Measurements from ENCODE around the gene CFAP20DC.
"Not testable (repeated sequence)": the region's sequence is repeated elsewhere in the genome, so short reads cannot be mapped to it uniquely, and the experiment has no call there.

CFAP20DC gene

GRCh38 chr3:59049671-59050331, at the start of gene CFAP20DC:
Gene CFAP20DC (minus strand): TSS chr3:59050025. CDS start chr3:59049631, 394 bp downstream.
- TF ChIP-seq EZH2phosphoT487 (IDR thresholded peaks at IDR 0.05; ENCODE audit: low read length) (no peak), EZH2 (optimal IDR thresholded peaks at IDR 0.05; ENCODE audit: low read depth, low read length) (no peak), CTCF (IDR thresholded peaks at IDR 0.05; ENCODE audit: low read length) (no peak)
- peak within 1 kb of the TSS; percentile 92 for H2AFZ ChIP-seq (ENCODE audit: low read length)
- peak within 1 kb of the TSS; percentile 66 for H3K4me2 ChIP-seq (ENCODE audit: low read depth, low read length)
- H3K9me3 ChIP-seq (replicated peaks; ENCODE audit: insufficient read depth, low read length), result no peaks in the 10 kb centered on the region
- H3K79me2 ChIP-seq (ENCODE audit: low read length), result no peaks in the 10 kb centered on the region
- no peaks in the 10 kb centered on the region for H4K20me1 ChIP-seq (ENCODE audit: insufficient read depth, low read length)
- H3F3A ChIP-seq (ENCODE audit: insufficient read depth, low read length), result no peaks in the 10 kb centered on the region
- H3K9ac ChIP-seq (ENCODE audit: low read length), result peak within 1 kb of the TSS; percentile 56
- no peaks in the 10 kb centered on the region; the same call in 1 of the 2 replicates for H3K4me1 ChIP-seq (ENCODE audit: low read length)
- no peaks in the 10 kb centered on the region for H3K9me2 ChIP-seq (replicated peaks; ENCODE audit: insufficient read depth, low read length)
- peak within 1 kb of the TSS; percentile 2; the same call in 1 of the 2 replicates for H3K27ac ChIP-seq (ENCODE audit: low read length)
- H3K27me3 ChIP-seq (replicated peaks; ENCODE audit: insufficient read depth, low read length), result no peaks in the 10 kb centered on the region
- H3K4me3 ChIP-seq (ENCODE audit: low read length), result peak within 1 kb of the TSS; percentile 63
- DNase-seq, result peak; percentile 98
- no peaks in the 10 kb centered on the region for H3K36me3 ChIP-seq (replicated peaks; ENCODE audit: insufficient read depth, low read length)

- H3K27me3 ChIP-seq (replicated peaks; ENCODE audit: insufficient read depth, low read length); H3K9me2 ChIP-seq (replicated peaks; ENCODE audit: insufficient read depth, low read length); H3K36me3 ChIP-seq (replicated peaks; ENCODE audit: insufficient read depth, low read length); H3K4me2 ChIP-seq (ENCODE audit: low read depth, low read length); H3K79me2 ChIP-seq (ENCODE audit: low read length); H2AFZ ChIP-seq (ENCODE audit: low read length); DNase-seq; H3F3A ChIP-seq (ENCODE audit: insufficient read depth, low read length); H3K9me3 ChIP-seq (replicated peaks; ENCODE audit: insufficient read depth, low read length); H3K27ac ChIP-seq (ENCODE audit: low read length); H4K20me1 ChIP-seq (ENCODE audit: insufficient read depth, low read length); H3K9ac ChIP-seq (ENCODE audit: low read length); H3K4me1 ChIP-seq (ENCODE audit: low read length); H3K4me3 ChIP-seq (ENCODE audit: low read length): not testable (repeated sequence)
Measured at GRCh38 chr3:59098516-59098915, 48.7 kb upstream of the CFAP20DC start.

- Histone ChIP-seq H3K27ac (ENCODE audit: low read length) (no peak overlapping the region), H3K4me3 (ENCODE audit: low read length) (no peak overlapping the region), H2AFZ (ENCODE audit: low read length) (no peak overlapping the region), H3K4me1 (ENCODE audit: low read length) (peaks cover 6% of the 10 kb centered on the region; the same call in 1 of the 2 replicates), H3K9me2 (replicated peaks; ENCODE audit: insufficient read depth, low read length) (no peaks in the 10 kb centered on the region), H3K27me3 (replicated peaks; ENCODE audit: insufficient read depth, low read length) (no peaks in the 10 kb centered on the region), H3K4me2 (ENCODE audit: low read depth, low read length) (no peak overlapping the region), H3K36me3 (replicated peaks; ENCODE audit: insufficient read depth, low read length) (no peaks in the 10 kb centered on the region), H4K20me1 (ENCODE audit: insufficient read depth, low read length) (no peaks in the 10 kb centered on the region), H3K9ac (ENCODE audit: low read length) (no peak overlapping the region), H3K79me2 (ENCODE audit: low read length) (no peaks in the 10 kb centered on the region), H3K9me3 (replicated peaks; ENCODE audit: insufficient read depth, low read length) (no peaks in the 10 kb centered on the region), H3F3A (ENCODE audit: insufficient read depth, low read length) (no peaks in the 10 kb centered on the region)
- TF ChIP-seq EZH2 (optimal IDR thresholded peaks at IDR 0.05; ENCODE audit: low read depth, low read length) (no peak), EZH2phosphoT487 (IDR thresholded peaks at IDR 0.05; ENCODE audit: low read length) (no peak), CTCF (IDR thresholded peaks at IDR 0.05; ENCODE audit: low read length) (no peak)
- no peak for DNase-seq
Measured at GRCh38 chr3:59094446-59094845, 44.6 kb upstream of the CFAP20DC start.

DNA sequence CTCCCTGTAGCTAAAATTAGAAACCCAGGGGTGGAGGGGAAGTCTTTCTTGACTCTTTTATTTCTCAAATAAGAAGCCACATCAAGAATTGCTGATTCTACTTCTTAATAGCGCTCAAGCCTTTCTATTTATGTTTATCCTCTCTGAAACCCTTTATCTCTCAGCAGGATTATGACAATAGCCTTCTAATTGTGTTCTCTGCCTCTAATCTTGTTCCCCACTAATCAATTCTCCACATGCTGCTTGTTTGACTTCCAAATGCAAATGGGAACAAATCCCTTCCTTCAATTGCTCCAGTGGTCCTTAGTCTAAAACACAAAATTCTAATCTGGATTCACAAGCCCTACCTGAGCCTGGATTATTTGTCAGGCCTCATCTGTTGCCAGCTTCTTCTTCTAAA, 43.7 kb upstream of the CFAP20DC start:
- H3K9me2 ChIP-seq (replicated peaks; ENCODE audit: insufficient read depth, low read length), result no peaks in the 10 kb centered on the region
- no peaks in the 10 kb centered on the region for H4K20me1 ChIP-seq (ENCODE audit: insufficient read depth, low read length)
- H3K27me3 ChIP-seq (replicated peaks; ENCODE audit: insufficient read depth, low read length), result no peaks in the 10 kb centered on the region
- no peak overlapping the region for H3K27ac ChIP-seq (ENCODE audit: low read length)
- no peak overlapping the region for H3K9ac ChIP-seq (ENCODE audit: low read length)
- no peaks in the 10 kb centered on the region for H3K79me2 ChIP-seq (ENCODE audit: low read length)
- no peaks in the 10 kb centered on the region for H3F3A ChIP-seq (ENCODE audit: insufficient read depth, low read length)
- H3K4me2 ChIP-seq (ENCODE audit: low read depth, low read length), result no peak overlapping the region
- no peak for DNase-seq
- no peaks in the 10 kb centered on the region for H3K36me3 ChIP-seq (replicated peaks; ENCODE audit: insufficient read depth, low read length)
- H3K9me3 ChIP-seq (replicated peaks; ENCODE audit: insufficient read depth, low read length), result no peaks in the 10 kb centered on the region
- no peak for TF ChIP-seq CTCF (IDR thresholded peaks at IDR 0.05; ENCODE audit: low read length)
- TF ChIP-seq EZH2phosphoT487 (IDR thresholded peaks at IDR 0.05; ENCODE audit: low read length), result no peak
- no peak for TF ChIP-seq EZH2 (optimal IDR thresholded peaks at IDR 0.05; ENCODE audit: low read depth, low read length)
- H3K4me3 ChIP-seq (ENCODE audit: low read length), result no peak overlapping the region
- 0 out of 2 replicates have a peak overlapping the region, but pooled peaks have one; percentile 7 for H2AFZ ChIP-seq (ENCODE audit: low read length)
- peaks cover 6% of the 10 kb centered on the region; the same call in 1 of the 2 replicates for H3K4me1 ChIP-seq (ENCODE audit: low read length)
